NCI-H1105 (cell line): Measurements from ENCODE around the gene DACT2.

Experiments
- DNase-seq: peaks from one replicate; lab custom pipeline; 2025; lab: John Stamatoyannopoulos, UW

DACT2 gene

DNA sequence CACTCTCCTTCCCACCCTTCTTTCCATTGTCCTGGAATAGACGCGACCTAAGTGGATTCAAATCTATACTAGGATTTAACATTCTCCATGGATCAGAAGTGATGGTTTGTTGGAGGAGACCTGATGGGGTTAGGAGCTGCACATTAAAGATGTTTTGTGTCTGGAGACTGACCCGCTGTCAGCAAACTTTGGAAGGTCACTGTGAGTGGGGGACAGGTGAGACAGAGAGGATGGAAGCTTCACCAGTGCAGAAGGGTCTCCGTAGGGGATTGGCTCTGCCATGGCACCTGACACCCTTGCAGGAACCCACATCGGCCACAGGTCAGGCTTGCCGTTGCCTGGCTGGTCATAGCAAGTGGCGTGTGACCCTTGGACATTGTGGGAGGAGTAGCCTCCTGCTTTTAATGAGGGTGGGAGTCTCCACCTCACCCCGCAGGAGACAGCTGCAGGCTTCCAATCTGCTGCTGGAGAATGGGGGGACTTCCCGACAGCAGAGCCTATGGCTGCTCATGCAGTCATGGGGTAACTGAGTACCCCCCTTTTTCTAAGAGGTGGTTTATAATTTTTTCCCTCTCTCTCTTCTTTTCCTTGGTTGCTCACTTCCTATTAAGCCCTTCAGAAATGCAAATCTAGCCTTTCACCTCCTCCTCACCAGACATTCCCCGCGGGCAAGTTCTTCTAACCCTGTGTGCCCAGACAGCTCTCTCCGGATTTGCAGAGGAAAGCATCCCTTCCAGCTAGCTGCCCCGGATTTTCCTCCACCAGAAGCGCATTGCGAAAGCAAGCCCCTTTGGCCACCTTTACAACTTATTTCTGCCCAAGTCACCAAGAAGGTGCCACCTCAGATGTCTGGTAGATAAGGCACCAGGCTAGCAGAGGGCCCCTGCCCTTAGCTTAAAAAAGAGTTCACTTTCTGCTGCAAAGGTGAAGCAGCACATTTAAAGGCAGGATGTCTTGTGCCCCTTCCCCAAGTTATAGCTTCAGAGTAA lies 53.5 kb downstream of the DACT2 start:
- DNase-seq = no peak

DNA sequence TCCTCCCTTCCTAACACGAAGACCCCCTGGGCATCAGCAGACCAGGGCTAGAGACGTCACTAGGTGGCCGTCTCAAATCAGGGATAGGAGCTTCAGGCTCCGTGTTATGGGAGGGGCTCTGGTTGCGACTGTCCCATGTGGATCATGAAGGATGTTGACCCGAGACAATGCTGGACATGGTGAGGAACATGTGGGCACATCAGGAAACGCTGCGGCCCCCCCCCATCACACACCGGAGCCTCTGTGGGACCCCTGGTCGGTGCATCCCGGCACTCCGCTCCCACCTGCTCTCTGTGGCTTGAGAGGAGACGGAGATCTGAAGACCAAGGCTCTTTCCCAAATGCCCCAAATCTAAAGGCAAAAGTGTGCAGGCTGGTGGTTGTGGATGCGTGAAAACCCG lies 54.2 kb downstream of the DACT2 start:
- DNase-seq = no peak

- no peak for DNase-seq
Observed at GRCh38 chr6:168264593-168265335, 54.8 kb downstream of the DACT2 start.

DNA sequence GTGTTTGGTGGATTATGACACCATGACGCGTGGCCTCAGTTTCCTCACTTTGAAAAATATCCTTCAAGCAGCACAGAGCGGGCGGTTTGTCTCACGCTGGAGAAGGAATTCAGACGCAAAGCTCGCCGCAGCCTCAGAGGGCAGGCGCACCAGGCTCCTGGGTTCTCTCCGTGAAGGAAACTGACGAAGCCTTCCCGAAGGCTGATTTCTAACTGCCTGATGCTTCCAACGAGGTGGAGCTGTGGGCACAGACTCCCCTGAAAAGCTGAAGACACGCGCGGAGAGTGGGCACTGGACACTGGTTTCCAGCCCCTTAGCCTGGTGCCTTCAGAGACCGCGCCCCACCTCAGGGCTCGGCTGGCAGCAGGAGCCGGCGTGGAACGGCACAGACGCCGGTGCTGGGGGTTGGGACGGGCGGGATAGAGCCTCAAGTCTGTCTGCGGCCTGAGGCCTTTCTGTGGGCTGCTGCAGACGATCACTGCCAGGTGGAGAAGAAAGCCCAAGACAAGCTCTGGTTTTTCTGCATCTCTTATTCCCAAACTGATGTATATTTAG lies 56.1 kb downstream of the DACT2 start:
- DNase-seq = no peak

DNA sequence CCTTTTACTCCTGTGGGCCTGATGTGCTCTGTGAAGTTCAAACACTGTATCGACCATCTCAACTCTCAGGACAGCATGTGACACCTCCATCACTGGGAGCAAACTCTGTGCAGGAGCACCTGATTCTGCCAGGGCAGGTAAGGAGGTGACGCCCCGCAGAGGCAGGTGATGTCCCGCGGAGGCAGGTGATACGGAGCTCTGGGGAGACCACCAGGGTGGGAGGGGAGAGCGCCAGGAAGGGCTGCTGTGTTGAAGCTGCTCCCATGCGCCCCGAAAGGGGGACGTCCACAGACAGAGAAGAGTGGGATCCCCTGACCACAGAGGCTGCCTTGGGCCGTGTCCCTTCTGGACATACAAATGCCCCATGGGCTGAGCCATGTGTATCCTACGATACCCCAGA lies 58.3 kb downstream of the DACT2 start:
- DNase-seq = no peak

- DNase-seq = no peak
Observed at GRCh38 chr6:168260420-168260987, 59.1 kb downstream of the DACT2 start.

GRCh38 chr6:168258795-168259194 lies 60.8 kb downstream of the DACT2 start:
- DNase-seq = no peak

- no peak for DNase-seq
Observed at GRCh38 chr6:168256940-168257339, 62.6 kb downstream of the DACT2 start.
